ENCODE data around the gene MACF1. TPM values are rescaled to one million over a fixed set of nuclear protein-coding genes. Genes with fewer than 3 reads are reported as not detected.
"Not testable (repeated sequence)": the region's sequence is repeated elsewhere in the genome, so short reads cannot be mapped to it uniquely, and the experiment has no call there.

MACF1 gene
- total and polyA plus RNA-seq, 5 donors from 2014 or later = 21.8 to 431 (median 26.2) TPM

DNA sequence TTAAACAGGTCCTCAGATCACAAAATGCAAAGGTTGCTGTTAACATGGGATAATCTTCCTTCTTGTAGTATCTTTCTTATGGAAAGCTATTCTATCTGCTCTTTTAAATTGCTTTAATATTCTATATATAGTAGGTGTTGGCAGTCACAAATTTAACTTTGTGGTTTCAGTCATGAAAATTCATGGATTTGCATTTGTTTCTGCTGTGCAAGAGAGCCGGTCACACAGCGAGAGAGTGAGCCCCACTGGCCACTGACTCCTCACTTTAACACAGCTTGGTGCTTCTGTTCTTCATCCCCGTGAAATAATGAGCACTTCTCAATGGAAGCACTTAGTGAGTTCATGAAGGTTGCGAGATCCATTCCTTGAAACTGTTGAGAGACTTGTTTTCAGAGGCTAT lies 268.8 kb downstream of the MACF1 start:
- Histone ChIP-seq H3K36me3 (ENCODE audit: control insufficient read depth, insufficient read depth, low read length) (peaks cover 72% of the 10 kb centered on the region), H3K4me3 (ENCODE audit: low read depth, low read length) (no peak overlapping the region), H3K4me1 (ENCODE audit: control insufficient read depth, insufficient read depth, low read length, poor library complexity, severe bottlenecking) (no peaks in the 10 kb centered on the region), H3K9me3 (ENCODE audit: control insufficient read depth in 2 of 2, low read length in 2 of 2) (no peaks in the 10 kb centered on the region), H3K27ac (ENCODE audit: insufficient read depth, low read length, poor library complexity, severe bottlenecking) (no peak overlapping the region), H3K27me3 (ENCODE audit: control insufficient read depth, insufficient read depth, low read length) (no peaks in the 10 kb centered on the region)
- Mint-ChIP-seq H3K27ac (no peak overlapping the region), H3K36me3 (peaks cover 46% of the 10 kb centered on the region), H3K4me3 (no peak overlapping the region), H3K9me3 (no peaks in the 10 kb centered on the region), H3K27me3 (no peaks in the 10 kb centered on the region), H3K4me1 (peaks cover 0 to 4% (median under 1%) of the 10 kb centered on the region in 4 donors)
- DNase-seq (no peak), ATAC-seq (ENCODE audit: low read depth in 2 of 2) (no peak)

DNA sequence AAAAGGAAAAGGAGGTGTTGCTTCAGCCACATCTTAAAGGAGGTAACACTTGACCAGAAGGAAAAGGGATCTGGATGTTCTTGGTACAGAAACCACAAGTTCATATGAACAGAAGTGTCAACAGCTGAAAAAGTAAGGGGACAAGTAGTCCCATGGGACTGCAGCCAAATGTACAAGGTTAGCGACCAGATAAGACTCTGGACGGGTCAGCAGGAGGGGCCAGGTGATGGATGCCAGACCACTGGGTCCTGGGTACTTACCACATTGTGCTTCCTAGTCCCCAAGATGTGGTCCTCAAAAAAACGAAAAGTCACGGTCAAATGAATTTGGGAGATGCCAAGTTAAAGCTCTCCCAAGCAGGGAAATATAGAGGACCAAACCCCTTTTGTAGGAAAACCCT lies 270.3 kb downstream of the MACF1 start:
- no peaks in the 10 kb centered on the region for H3K27me3 Mint-ChIP-seq
- Histone ChIP-seq H3K27ac (ENCODE audit: insufficient read depth, low read length, poor library complexity, severe bottlenecking) (no peak overlapping the region), H3K27me3 (ENCODE audit: control insufficient read depth, insufficient read depth, low read length) (no peaks in the 10 kb centered on the region), H3K9me3 (ENCODE audit: control insufficient read depth in 2 of 2, low read length in 2 of 2) (no peaks in the 10 kb centered on the region), H3K4me1 (ENCODE audit: control insufficient read depth, insufficient read depth, low read length, poor library complexity, severe bottlenecking) (no peaks in the 10 kb centered on the region), H3K4me3 (ENCODE audit: low read depth, low read length) (no peak overlapping the region), H3K36me3 (ENCODE audit: control insufficient read depth, insufficient read depth, low read length) (peaks cover 70% of the 10 kb centered on the region)
- peaks cover 0 to 2% (median 0%) of the 10 kb centered on the region in 4 donors for H3K4me1 Mint-ChIP-seq
- peak overlapping the region in 1 of 3 donors; percentile 33 for H3K27ac Mint-ChIP-seq
- no peaks in the 10 kb centered on the region for H3K9me3 Mint-ChIP-seq
- peaks cover 38% of the 10 kb centered on the region for H3K36me3 Mint-ChIP-seq
- ATAC-seq (ENCODE audit: low read depth in 2 of 2) (no peak), DNase-seq (no peak)
- no peak overlapping the region for H3K4me3 Mint-ChIP-seq

DNA sequence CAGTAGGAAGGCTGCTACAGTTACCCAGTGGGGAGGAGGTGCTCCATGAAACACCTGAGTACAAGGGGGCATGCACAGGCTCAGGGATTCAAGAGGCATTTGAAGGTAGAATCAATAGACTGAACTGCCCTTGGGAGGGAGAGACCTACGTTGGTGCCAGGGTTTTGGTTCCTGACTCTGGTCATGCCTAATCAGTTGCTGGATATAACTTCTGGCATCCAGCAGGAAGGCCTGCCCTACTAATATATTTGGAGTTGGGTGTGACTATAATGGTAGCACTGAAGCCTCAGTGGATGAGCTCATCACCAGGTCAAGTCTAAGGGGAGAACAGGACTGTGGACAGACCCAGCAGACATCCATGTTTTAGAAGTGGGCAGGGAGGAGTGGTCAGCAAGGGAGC lies 271.1 kb downstream of the MACF1 start:
- H3K4me3 ChIP-seq (ENCODE audit: low read depth, low read length); H3K27ac ChIP-seq (ENCODE audit: insufficient read depth, low read length, poor library complexity, severe bottlenecking); H3K4me1 ChIP-seq (ENCODE audit: control insufficient read depth, insufficient read depth, low read length, poor library complexity, severe bottlenecking); H3K4me1 Mint-ChIP-seq; H3K9me3 Mint-ChIP-seq; H3K4me3 Mint-ChIP-seq; H3K9me3 ChIP-seq (ENCODE audit: control insufficient read depth in 2 of 2, low read length in 2 of 2); H3K27me3 ChIP-seq (ENCODE audit: control insufficient read depth, insufficient read depth, low read length); DNase-seq; H3K27me3 Mint-ChIP-seq; ATAC-seq (ENCODE audit: low read depth in 2 of 2): not testable (repeated sequence)
- peaks cover 69% of the 10 kb centered on the region for H3K36me3 ChIP-seq (ENCODE audit: control insufficient read depth, insufficient read depth, low read length)
- Mint-ChIP-seq H3K27ac (peak overlapping the region in 1 of 3 donors; percentile 40), H3K36me3 (peaks cover 43% of the 10 kb centered on the region)

DNA sequence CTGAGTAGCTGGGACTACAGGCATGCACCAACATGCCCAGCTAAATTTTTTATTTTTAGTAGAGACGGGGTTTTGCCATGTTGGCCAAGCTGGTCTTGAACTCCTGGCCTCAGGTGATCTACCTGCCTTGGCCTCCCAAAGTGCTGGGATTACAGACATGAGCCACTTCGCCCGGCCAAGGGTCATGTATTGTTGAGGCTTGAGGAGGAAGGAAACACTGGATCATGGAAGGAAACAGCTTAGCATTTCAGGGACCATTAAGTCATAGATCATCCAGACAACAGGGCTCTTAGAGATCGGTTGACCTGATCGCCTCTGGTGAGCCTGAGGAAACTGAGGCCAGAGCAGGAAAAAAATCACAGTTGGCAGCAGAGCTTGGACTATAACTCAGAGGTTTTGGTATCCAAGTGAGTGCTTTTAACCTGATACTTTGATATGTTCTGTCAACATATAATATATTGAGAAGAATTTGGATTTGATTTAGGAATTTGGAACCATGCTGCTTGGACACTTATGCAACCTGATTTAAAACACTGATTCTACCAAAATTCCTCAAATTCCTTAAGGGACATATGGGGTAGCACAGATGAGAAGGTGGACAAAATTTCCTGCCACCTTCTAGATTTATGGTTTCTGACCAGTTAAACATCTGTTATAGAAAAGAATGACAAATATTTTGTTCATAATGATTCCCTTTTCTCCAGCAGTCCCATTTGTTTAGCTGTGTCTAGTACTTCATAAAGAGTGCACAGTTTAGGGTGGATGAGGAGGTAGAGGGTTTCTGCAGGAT lies 273.8 kb downstream of the MACF1 start:
- Histone ChIP-seq H3K4me3 (ENCODE audit: low read depth, low read length) (no peak overlapping the region), H3K9me3 (ENCODE audit: control insufficient read depth in 2 of 2, low read length in 2 of 2) (no peaks in the 10 kb centered on the region), H3K27me3 (ENCODE audit: control insufficient read depth, insufficient read depth, low read length) (no peaks in the 10 kb centered on the region), H3K36me3 (ENCODE audit: control insufficient read depth, insufficient read depth, low read length) (peaks cover 64% of the 10 kb centered on the region), H3K4me1 (ENCODE audit: control insufficient read depth, insufficient read depth, low read length, poor library complexity, severe bottlenecking) (no peaks in the 10 kb centered on the region), H3K27ac (ENCODE audit: insufficient read depth, low read length, poor library complexity, severe bottlenecking) (no peak overlapping the region)
- H3K27ac Mint-ChIP-seq = no peak overlapping the region
- no peaks in the 10 kb centered on the region for H3K27me3 Mint-ChIP-seq
- H3K4me3 Mint-ChIP-seq = no peak overlapping the region
- peaks cover 0 to 6% (median 0%) of the 10 kb centered on the region in 4 donors for H3K4me1 Mint-ChIP-seq
- no peaks in the 10 kb centered on the region for H3K9me3 Mint-ChIP-seq
- ATAC-seq (ENCODE audit: low read depth in 2 of 2) = no peak
- DNase-seq = no peak
- peaks cover 51% of the 10 kb centered on the region for H3K36me3 Mint-ChIP-seq

DNA sequence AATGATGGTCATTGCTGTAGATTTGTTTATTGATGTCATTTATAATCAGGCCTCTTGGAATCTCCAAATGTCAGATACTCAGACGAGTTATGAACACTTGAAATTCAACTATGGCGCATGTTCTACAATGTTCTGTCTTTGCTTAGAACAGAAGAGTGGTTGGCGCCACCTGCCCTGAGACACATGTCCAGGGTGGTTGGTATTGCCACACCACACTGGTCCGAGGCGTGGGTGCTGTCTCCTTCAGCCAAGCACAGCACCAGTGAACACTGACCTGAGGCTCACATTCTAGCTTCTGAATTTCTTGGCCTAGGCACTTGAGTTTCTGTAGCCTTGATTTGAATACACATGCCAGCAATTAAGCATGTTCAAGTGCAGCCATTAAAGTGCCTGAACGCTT lies 276.8 kb downstream of the MACF1 start:
- H3K27ac ChIP-seq (ENCODE audit: insufficient read depth, low read length, poor library complexity, severe bottlenecking) = no peak overlapping the region
- H3K9me3 ChIP-seq (ENCODE audit: control insufficient read depth in 2 of 2, low read length in 2 of 2) = no peaks in the 10 kb centered on the region
- no peak overlapping the region for H3K4me3 ChIP-seq (ENCODE audit: low read depth, low read length)
- peak overlapping the region in 1 of 3 donors; percentile 41 for H3K27ac Mint-ChIP-seq
- H3K4me3 Mint-ChIP-seq = no peak overlapping the region
- H3K9me3 Mint-ChIP-seq = no peaks in the 10 kb centered on the region
- H3K36me3 ChIP-seq (ENCODE audit: control insufficient read depth, insufficient read depth, low read length) = peaks cover 75% of the 10 kb centered on the region
- no peak for DNase-seq
- H3K4me1 ChIP-seq (ENCODE audit: control insufficient read depth, insufficient read depth, low read length, poor library complexity, severe bottlenecking) = no peaks in the 10 kb centered on the region
- H3K36me3 Mint-ChIP-seq = peaks cover 42% of the 10 kb centered on the region
- no peaks in the 10 kb centered on the region for H3K27me3 Mint-ChIP-seq
- ATAC-seq (ENCODE audit: low read depth in 2 of 2) = no peak
- H3K27me3 ChIP-seq (ENCODE audit: control insufficient read depth, insufficient read depth, low read length) = no peaks in the 10 kb centered on the region
- H3K4me1 Mint-ChIP-seq = peaks cover 0 to 4% (median 0%) of the 10 kb centered on the region in 4 donors

DNA sequence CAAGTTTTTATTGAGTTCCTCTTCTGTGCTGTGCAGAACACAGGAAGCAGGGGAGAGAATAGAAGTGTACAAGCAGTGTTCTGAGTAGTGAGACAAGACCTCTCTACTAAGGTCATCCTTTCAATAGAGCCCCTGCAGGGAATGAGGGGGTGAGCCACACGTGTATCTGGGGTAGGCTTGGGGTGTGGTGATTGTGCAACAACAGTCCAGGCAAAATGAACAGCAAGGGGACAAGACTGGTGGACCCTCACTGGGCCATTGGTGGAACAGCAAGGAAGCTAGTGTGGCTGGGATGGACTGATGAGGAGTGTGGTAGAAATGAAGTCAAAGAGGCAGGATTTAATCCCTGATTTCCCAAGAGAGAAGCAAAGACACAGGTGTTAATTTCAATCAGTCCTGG lies 278.8 kb downstream of the MACF1 start:
- Histone ChIP-seq H3K4me1 (ENCODE audit: control insufficient read depth, insufficient read depth, low read length, poor library complexity, severe bottlenecking) (no peaks in the 10 kb centered on the region), H3K4me3 (ENCODE audit: low read depth, low read length) (no peak overlapping the region), H3K36me3 (ENCODE audit: control insufficient read depth, insufficient read depth, low read length) (peaks cover 76% of the 10 kb centered on the region), H3K27ac (ENCODE audit: insufficient read depth, low read length, poor library complexity, severe bottlenecking) (no peak overlapping the region), H3K9me3 (ENCODE audit: control insufficient read depth in 2 of 2, low read length in 2 of 2) (no peaks in the 10 kb centered on the region), H3K27me3 (ENCODE audit: control insufficient read depth, insufficient read depth, low read length) (no peaks in the 10 kb centered on the region)
- Mint-ChIP-seq H3K36me3 (peaks cover 37% of the 10 kb centered on the region), H3K27me3 (no peaks in the 10 kb centered on the region), H3K27ac (peak overlapping the region in 2 of 3 donors; percentile 74 to 87), H3K4me1 (peaks cover 0 to 4% (median 0%) of the 10 kb centered on the region in 4 donors), H3K4me3 (no peak overlapping the region), H3K9me3 (no peaks in the 10 kb centered on the region)
- ATAC-seq (ENCODE audit: low read depth in 2 of 2) = no peak
- DNase-seq = no peak

DNA sequence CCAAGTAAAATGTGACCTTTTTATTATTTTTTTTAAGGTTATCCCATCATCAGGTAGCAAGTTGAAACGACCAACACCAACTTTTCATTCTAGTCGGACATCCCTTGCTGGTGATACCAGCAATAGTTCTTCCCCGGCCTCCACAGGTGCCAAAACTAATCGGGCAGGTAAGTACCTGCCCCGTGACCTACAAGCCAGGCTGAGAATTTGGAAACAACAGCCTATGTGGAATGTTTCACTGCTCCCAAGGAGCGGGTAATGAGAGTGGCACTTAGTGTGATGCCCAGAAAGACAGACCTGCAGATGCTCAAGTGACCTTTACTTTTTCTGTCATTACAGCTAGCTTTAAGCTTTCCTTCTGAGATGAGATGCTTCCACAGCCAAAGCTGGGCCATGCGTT lies 280.1 kb downstream of the MACF1 start:
- no peak for ATAC-seq (ENCODE audit: low read depth in 2 of 2)
- peaks cover 65% of the 10 kb centered on the region for H3K36me3 ChIP-seq (ENCODE audit: control insufficient read depth, insufficient read depth, low read length)
- Mint-ChIP-seq H3K9me3 (no peaks in the 10 kb centered on the region), H3K4me3 (no peak overlapping the region), H3K27ac (no peak overlapping the region), H3K27me3 (no peaks in the 10 kb centered on the region), H3K4me1 (peaks cover 0 to 4% (median 0%) of the 10 kb centered on the region in 4 donors), H3K36me3 (peaks cover 37% of the 10 kb centered on the region)
- H3K4me1 ChIP-seq (ENCODE audit: control insufficient read depth, insufficient read depth, low read length, poor library complexity, severe bottlenecking) = no peaks in the 10 kb centered on the region
- no peak for DNase-seq
- no peaks in the 10 kb centered on the region for H3K9me3 ChIP-seq (ENCODE audit: control insufficient read depth in 2 of 2, low read length in 2 of 2)
- H3K4me3 ChIP-seq (ENCODE audit: low read depth, low read length) = no peak overlapping the region
- no peak overlapping the region for H3K27ac ChIP-seq (ENCODE audit: insufficient read depth, low read length, poor library complexity, severe bottlenecking)
- no peaks in the 10 kb centered on the region for H3K27me3 ChIP-seq (ENCODE audit: control insufficient read depth, insufficient read depth, low read length)

All from CD4-positive, CD25-positive, alpha-beta regulatory T cell (primary cell).